Neutrophil (primary cell): Measurements from ENCODE around the gene GAB1.

Source experiments
- H3K27ac ChIP-seq: fragments of 200-600 bp; sonication (generic); 2 replicates; pipeline ENCODE4 v1.5.1; 2016; ENCODE audit warnings: mild to moderate bottlenecking, moderate library complexity
- H3K27me3 ChIP-seq: fragments of 200-600 bp; sonication (generic); 2 replicates; pipeline ENCODE4 v1.6.0; 2016; ENCODE audit warnings: mild to moderate bottlenecking
- H3K36me3 ChIP-seq: fragments of 200-600 bp; sonication (generic); 2 replicates; pipeline ENCODE4 v1.5.1; 2017
- H3K4me1 ChIP-seq, 2 experiments: fragments of 200-600 bp in 1 of 2; sonication (generic) in 1 of 2; 1 replicate in 1 of 2; 2 replicates in 1 of 2; pipeline versions ENCODE4 v1.5.1 to v1.6.1; 2013 to 2016; ENCODE audit warnings: low read depth in 1 of 2, low read length in 1 of 2, mild to moderate bottlenecking in 1 of 2, moderate library complexity in 1 of 2; ENCODE audit not compliant: control insufficient read depth in 1 of 2, insufficient read depth in 1 of 2
- H3K4me3 ChIP-seq, 2 experiments: fragments of 200-600 bp in 1 of 2; sonication (generic) in 1 of 2; 1 replicate in 1 of 2; 2 replicates in 1 of 2; pipeline ENCODE4 v1.5.1; 2013 to 2016; ENCODE audit warnings: low read depth in 1 of 2, low read length in 1 of 2, mild to moderate bottlenecking in 1 of 2, moderate library complexity in 1 of 2
- H3K9me3 ChIP-seq: fragments of 200-600 bp; sonication (generic); 2 replicates; pipeline ENCODE4 v1.5.1; 2016
- CTCF ChIP-seq: fragments of 200-600 bp; sonication (generic); IDR thresholded peaks from 2 replicates; pipeline ENCODE4 v1.5.1; 2016; ENCODE audit warnings: antibody characterized with exemption

GAB1 gene

GRCh38 chr4:143389579-143390195, 53.0 kb downstream of the GAB1 start:
- Histone ChIP-seq H3K4me1 (peaks cover 9 to 19% of the 10 kb centered on the region in 2 experiments), H3K27me3 (no peaks in the 10 kb centered on the region), H3K36me3 (no peaks in the 10 kb centered on the region), H3K4me3 (no peak overlapping the region), H3K27ac (peak overlapping the region; percentile 51), H3K9me3 (no peaks in the 10 kb centered on the region)
- TF ChIP-seq CTCF = no peak

GRCh38 chr4:143390764-143391163, 54.1 kb downstream of the GAB1 start:
- no peaks in the 10 kb centered on the region for H3K27me3 ChIP-seq
- H3K9me3 ChIP-seq = no peaks in the 10 kb centered on the region
- no peak overlapping the region for H3K4me3 ChIP-seq
- peaks cover 9 to 19% of the 10 kb centered on the region in 2 experiments for H3K4me1 ChIP-seq
- no peak for TF ChIP-seq CTCF
- H3K27ac ChIP-seq = peak overlapping the region; percentile 8
- no peaks in the 10 kb centered on the region for H3K36me3 ChIP-seq

- Histone ChIP-seq H3K36me3 (no peaks in the 10 kb centered on the region), H3K4me1 (peaks cover 9 to 19% of the 10 kb centered on the region in 2 experiments), H3K4me3 (no peak overlapping the region), H3K27ac (peak overlapping the region; percentile 8), H3K27me3 (no peaks in the 10 kb centered on the region), H3K9me3 (no peaks in the 10 kb centered on the region)
- no peak for TF ChIP-seq CTCF
These were observed 54.6 kb downstream of the GAB1 start for GRCh38 chr4:143391261-143391660.

- TF ChIP-seq CTCF = no peak
- no peaks in the 10 kb centered on the region for H3K9me3 ChIP-seq
- H3K27me3 ChIP-seq = no peaks in the 10 kb centered on the region
- H3K36me3 ChIP-seq = no peaks in the 10 kb centered on the region
- H3K4me1 ChIP-seq = peaks cover 9 to 19% of the 10 kb centered on the region in 2 experiments
- no peak overlapping the region for H3K4me3 ChIP-seq
- no peak overlapping the region for H3K27ac ChIP-seq
These were observed 55.2 kb downstream of the GAB1 start for GRCh38 chr4:143391895-143392294.

- Histone ChIP-seq H3K36me3 (no peaks in the 10 kb centered on the region), H3K9me3 (no peaks in the 10 kb centered on the region), H3K27ac (no peak overlapping the region), H3K4me1 (peaks cover 9 to 19% of the 10 kb centered on the region in 2 experiments), H3K4me3 (no peak overlapping the region), H3K27me3 (no peaks in the 10 kb centered on the region)
- TF ChIP-seq CTCF = no peak
These were observed 56.5 kb downstream of the GAB1 start for GRCh38 chr4:143393195-143393594.
